SK-N-MC (cell line): Measurements from ENCODE around the gene EFCAB8.

Experiments used
- DNase-seq: peaks from one replicate; pipeline ENCODE4 v3.0.0-alpha.2; 2011; ENCODE audit warnings: low read depth, low spot score
- H3K27ac ChIP-seq: fragments of 200-600 bp; sonication (generic); 2 replicates; pipeline ENCODE4 v1.5.1; 2016; ENCODE audit warnings: mixed run types
- H3K36me3 ChIP-seq: fragments of 200-600 bp; sonication (generic); 2 replicates; pipeline ENCODE4 v1.6.1; 2017; ENCODE audit warnings: antibody characterized with exemption, low read length, mixed read lengths; ENCODE audit not compliant: insufficient read depth
- H3K4me3 ChIP-seq: fragments of 200-600 bp; sonication (generic); 2 replicates; pipeline ENCODE4 v1.5.1; 2016
- H3K9ac ChIP-seq: fragments of 200-600 bp; sonication (generic); 2 replicates; pipeline ENCODE4 v1.8.0; 2017; ENCODE audit warnings: mixed run types, mixed read lengths; ENCODE audit not compliant: insufficient read length
- H3K9me3 ChIP-seq: fragments of 200-600 bp; sonication (generic); 2 replicates; pipeline ENCODE4 v1.6.1; 2017; ENCODE audit warnings: low read depth, mild to moderate bottlenecking, antibody characterized with exemption, low read length, moderate library complexity, mixed read lengths
- EZH2 ChIP-seq: fragments of 200-600 bp; sonication (generic); IDR thresholded peaks from one replicate; pipeline ENCODE4 v1.6.1; 2017; ENCODE audit warnings: antibody characterized with exemption
- FOXP2 ChIP-seq: optimal IDR thresholded peaks from 2 replicates; pipeline ENCODE3; 2011; ENCODE audit warnings: mild to moderate bottlenecking, moderate library complexity; ENCODE audit not compliant: insufficient read depth; ENCODE audit errors: extremely low read length, control extremely low read depth
- POLR2AphosphoS5 ChIP-seq: IDR thresholded peaks from 2 replicates; pipeline ENCODE4 v1.6.1; 2012; ENCODE audit warnings: mild to moderate bottlenecking, low read depth, low read length, borderline replicate concordance

EFCAB8 gene

GRCh38 chr20:32875673-32876072 lies 16.9 kb downstream of the EFCAB8 start:
- Histone ChIP-seq H3K4me3 (no peak overlapping the region), H3K36me3 (no peaks in the 10 kb centered on the region), H3K9ac (no peak overlapping the region), H3K27ac (no peak overlapping the region), H3K9me3 (no peaks in the 10 kb centered on the region)
- no peak for DNase-seq
- TF ChIP-seq FOXP2 (no peak), EZH2 (no peak), POLR2AphosphoS5 (no peak)

GRCh38 chr20:32877507-32877906 lies 18.8 kb downstream of the EFCAB8 start:
- DNase-seq = no peak
- H3K36me3 ChIP-seq = no peaks in the 10 kb centered on the region
- H3K27ac ChIP-seq = no peak overlapping the region

GRCh38 chr20:32878820-32879219 lies 20.1 kb downstream of the EFCAB8 start:
- no peak for DNase-seq
- Histone ChIP-seq H3K36me3 (no peaks in the 10 kb centered on the region), H3K27ac (no peak overlapping the region), H3K9ac (no peak overlapping the region), H3K4me3 (no peak overlapping the region), H3K9me3 (no peaks in the 10 kb centered on the region)
- TF ChIP-seq FOXP2 (no peak), POLR2AphosphoS5 (no peak), EZH2 (no peak)

More at GRCh38 chr20:32877507-32877906, 18.8 kb downstream of the EFCAB8 start:
- Histone ChIP-seq H3K9ac (no peak overlapping the region), H3K4me3 (no peak overlapping the region), H3K9me3 (no peaks in the 10 kb centered on the region)
- no peak for TF ChIP-seq FOXP2
- TF ChIP-seq EZH2 = no peak
- no peak for TF ChIP-seq POLR2AphosphoS5

GRCh38 chr20:32879538-32879937 lies 20.8 kb downstream of the EFCAB8 start:
- Histone ChIP-seq H3K4me3 (no peak overlapping the region), H3K27ac (no peak overlapping the region), H3K9ac (no peak overlapping the region), H3K36me3 (no peaks in the 10 kb centered on the region), H3K9me3 (no peaks in the 10 kb centered on the region)
- TF ChIP-seq POLR2AphosphoS5 (no peak), EZH2 (no peak), FOXP2 (no peak)
- DNase-seq = no peak

- no peak overlapping the region for H3K9ac ChIP-seq
- no peak for TF ChIP-seq POLR2AphosphoS5
- TF ChIP-seq EZH2 = no peak
- TF ChIP-seq FOXP2 = no peak
These were observed 21.9 kb downstream of the EFCAB8 start for GRCh38 chr20:32880635-32881034.

GRCh38 chr20:32883081-32883480 lies 24.4 kb downstream of the EFCAB8 start:
- no peak overlapping the region for H3K9ac ChIP-seq
- H3K36me3 ChIP-seq = no peaks in the 10 kb centered on the region
- H3K9me3 ChIP-seq = no peaks in the 10 kb centered on the region
- TF ChIP-seq FOXP2 = no peak
- no peak overlapping the region for H3K4me3 ChIP-seq
- H3K27ac ChIP-seq = no peak overlapping the region
- no peak for DNase-seq

More at GRCh38 chr20:32880635-32881034, 21.9 kb downstream of the EFCAB8 start:
- no peaks in the 10 kb centered on the region for H3K9me3 ChIP-seq
- no peaks in the 10 kb centered on the region for H3K36me3 ChIP-seq
- DNase-seq = no peak
- no peak overlapping the region for H3K4me3 ChIP-seq
- H3K27ac ChIP-seq = no peak overlapping the region

- Histone ChIP-seq H3K4me3 (no peak overlapping the region), H3K27ac (no peak overlapping the region), H3K36me3 (no peaks in the 10 kb centered on the region), H3K9me3 (no peaks in the 10 kb centered on the region), H3K9ac (no peak overlapping the region)
- TF ChIP-seq POLR2AphosphoS5 (no peak), FOXP2 (no peak), EZH2 (no peak)
- no peak for DNase-seq
These were observed 26.5 kb downstream of the EFCAB8 start for GRCh38 chr20:32885185-32885584.

GRCh38 chr20:32885952-32886351 lies 27.2 kb downstream of the EFCAB8 start:
- H3K9me3 ChIP-seq = no peaks in the 10 kb centered on the region
- H3K27ac ChIP-seq = no peak overlapping the region
- no peak overlapping the region for H3K9ac ChIP-seq
- TF ChIP-seq POLR2AphosphoS5 (no peak), FOXP2 (no peak), EZH2 (no peak)
- H3K36me3 ChIP-seq = no peaks in the 10 kb centered on the region
- no peak overlapping the region for H3K4me3 ChIP-seq
- no peak for DNase-seq

- TF ChIP-seq POLR2AphosphoS5 (no peak), EZH2 (no peak), FOXP2 (no peak)
- no peak overlapping the region for H3K4me3 ChIP-seq
- no peaks in the 10 kb centered on the region for H3K36me3 ChIP-seq
- no peak overlapping the region for H3K27ac ChIP-seq
- no peak overlapping the region for H3K9ac ChIP-seq
- H3K9me3 ChIP-seq = no peaks in the 10 kb centered on the region
- no peak for DNase-seq
These were observed 27.9 kb downstream of the EFCAB8 start for GRCh38 chr20:32886652-32887051.
